GM12874 (cell line): ENCODE data around the gene PIKFYVE.

Source experiments
- TF ChIP-seq, protein P1 (sequence below): IDR thresholded peaks from 2 replicates; pipeline ENCODE4 v1.5.1; 2011; ENCODE audit warnings: low read depth, mild to moderate bottlenecking, control low read depth, low read length, moderate library complexity; ENCODE audit not compliant: insufficient read depth

PIKFYVE gene

DNA sequence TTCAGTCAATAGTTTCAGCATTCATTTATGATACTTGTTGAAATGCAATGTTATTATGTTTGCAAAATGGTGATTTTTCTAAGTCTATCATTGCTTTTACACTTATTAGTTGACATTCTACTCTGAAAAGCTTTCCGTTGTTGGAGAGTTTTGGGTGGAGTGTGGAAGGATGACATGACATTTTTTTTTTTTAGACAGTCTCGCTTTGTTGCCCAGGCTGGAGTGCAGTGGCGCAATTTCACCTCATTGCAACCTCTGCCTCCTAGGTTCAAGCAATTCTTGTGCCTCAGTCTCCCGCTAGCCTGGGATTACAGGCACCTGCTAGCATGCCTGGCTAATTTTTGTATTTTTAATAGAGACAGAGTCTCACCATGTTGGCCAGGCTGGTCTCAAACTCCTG lies 29.8 kb downstream of the PIKFYVE start:
- TF ChIP-seq, protein P1, sequence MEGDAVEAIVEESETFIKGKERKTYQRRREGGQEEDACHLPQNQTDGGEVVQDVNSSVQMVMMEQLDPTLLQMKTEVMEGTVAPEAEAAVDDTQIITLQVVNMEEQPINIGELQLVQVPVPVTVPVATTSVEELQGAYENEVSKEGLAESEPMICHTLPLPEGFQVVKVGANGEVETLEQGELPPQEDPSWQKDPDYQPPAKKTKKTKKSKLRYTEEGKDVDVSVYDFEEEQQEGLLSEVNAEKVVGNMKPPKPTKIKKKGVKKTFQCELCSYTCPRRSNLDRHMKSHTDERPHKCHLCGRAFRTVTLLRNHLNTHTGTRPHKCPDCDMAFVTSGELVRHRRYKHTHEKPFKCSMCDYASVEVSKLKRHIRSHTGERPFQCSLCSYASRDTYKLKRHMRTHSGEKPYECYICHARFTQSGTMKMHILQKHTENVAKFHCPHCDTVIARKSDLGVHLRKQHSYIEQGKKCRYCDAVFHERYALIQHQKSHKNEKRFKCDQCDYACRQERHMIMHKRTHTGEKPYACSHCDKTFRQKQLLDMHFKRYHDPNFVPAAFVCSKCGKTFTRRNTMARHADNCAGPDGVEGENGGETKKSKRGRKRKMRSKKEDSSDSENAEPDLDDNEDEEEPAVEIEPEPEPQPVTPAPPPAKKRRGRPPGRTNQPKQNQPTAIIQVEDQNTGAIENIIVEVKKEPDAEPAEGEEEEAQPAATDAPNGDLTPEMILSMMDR: no peak

DNA sequence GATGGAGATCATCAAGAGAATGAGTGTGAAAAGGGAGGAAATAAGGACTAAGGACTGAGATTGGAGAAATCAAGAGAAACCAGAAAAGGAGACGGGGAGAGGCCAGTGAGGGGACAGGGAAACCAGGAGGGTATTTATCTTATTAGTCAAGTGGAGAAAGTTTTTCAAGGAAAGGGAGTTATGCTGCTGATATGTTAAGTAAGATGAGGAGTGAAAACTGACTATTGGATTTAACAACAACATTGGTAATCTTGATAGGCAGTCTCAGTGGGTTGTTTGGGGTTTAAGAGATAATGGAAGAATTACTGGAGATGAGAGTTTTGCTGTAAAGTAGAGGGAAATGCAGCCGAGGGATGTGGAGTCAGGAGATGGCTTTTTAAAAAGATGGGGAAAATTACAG lies 30.6 kb downstream of the PIKFYVE start:
- TF ChIP-seq, protein P1: no peak

DNA sequence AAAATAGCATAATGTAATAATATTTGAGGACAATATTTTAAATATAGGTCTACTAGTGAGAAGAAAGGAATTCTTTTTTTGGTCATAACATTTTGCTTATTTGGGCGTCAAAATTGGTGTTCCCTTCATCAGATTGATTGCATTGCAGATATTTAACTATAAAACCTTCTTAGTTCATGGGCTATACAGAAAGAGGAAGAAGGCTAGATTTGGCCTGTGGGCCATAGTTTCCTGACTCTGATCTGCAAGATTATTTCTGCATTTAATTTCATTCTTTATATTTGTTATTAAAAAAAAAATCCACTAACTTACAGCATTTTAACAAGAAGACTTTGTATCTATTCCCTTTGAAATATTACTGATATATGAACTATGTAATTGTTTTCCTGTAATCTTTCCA lies 31.9 kb downstream of the PIKFYVE start:
- TF ChIP-seq, protein P1: no peak

DNA sequence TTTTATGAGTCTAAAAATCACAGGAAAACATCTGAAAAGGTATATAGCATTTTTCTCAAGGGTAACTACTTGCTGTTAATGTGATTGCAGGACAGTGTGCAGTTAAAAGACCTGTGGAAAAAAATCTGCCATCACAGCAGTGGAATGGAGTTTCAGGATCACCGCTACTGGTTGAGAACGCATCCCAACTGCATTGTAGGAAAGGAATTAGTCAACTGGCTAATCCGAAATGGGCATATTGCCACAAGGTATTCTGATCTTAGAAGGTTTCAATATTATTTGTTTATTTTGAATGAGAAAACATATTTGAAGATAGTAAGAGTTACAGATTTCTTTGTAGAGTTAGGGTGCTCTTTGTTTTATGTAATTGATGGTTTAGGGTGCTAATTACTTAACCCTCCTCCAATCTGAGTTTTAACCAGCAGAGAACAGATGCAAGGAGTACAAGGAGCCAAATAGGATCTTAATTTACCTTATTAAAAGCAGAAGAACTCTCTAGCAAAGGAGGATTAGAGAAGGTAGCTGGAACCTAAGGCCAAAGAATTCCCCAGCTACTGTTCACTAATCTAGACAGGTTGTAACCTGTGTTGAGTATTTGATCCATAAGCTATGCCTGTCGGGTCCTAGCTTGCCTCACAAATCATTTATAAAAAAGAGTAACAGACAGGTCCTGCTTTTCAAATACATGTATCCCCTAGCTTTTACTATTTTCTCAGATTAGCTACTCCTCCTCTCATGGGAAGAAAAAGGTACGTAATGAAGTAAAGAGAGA lies 35.0 kb downstream of the PIKFYVE start:
- TF ChIP-seq, protein P1: no peak

GRCh38 chr2:208304157-208304556 lies 38.1 kb downstream of the PIKFYVE start:
- TF ChIP-seq, protein P1: no peak

DNA sequence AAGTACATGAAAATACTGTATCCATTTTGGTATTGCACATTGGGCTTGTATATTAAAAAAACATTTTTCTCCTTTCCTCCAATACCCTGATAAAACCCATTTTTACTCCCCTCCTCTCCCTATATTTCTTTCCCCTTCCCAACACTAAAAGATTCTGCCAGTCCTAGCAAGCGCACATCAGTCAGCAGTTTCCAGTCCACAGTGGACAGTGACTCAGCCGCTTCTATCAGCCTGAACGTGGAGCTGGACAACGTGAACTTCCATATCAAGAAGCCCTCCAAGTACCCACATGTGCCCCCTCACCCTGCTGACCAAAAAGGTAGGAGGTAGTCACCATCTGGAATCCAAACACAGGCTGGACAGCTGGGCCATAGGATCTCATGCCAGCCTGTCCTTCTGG lies 38.6 kb downstream of the PIKFYVE start:
- TF ChIP-seq, protein P1: no peak

- TF ChIP-seq, protein P1: no peak
These were observed 40.2 kb downstream of the PIKFYVE start for GRCh38 chr2:208306291-208306690.
